ENCODE data around the gene OR51G1.
A peak's percentile ranks its signal among the peaks of the same experiment; 100 is the strongest.

The OR51G1 gene

GRCh38 chr11:4926608-4927007 is 2.5 kb upstream of the OR51G1 start:
- no peak overlapping the region for H3K4me3 ChIP-seq (ENCODE audit: low read length)
- TF ChIP-seq CTCF (conservative IDR thresholded peaks at IDR 0.05; ENCODE audit: low read length), result no peak
- no peak for DNase-seq (ENCODE audit: low read depth)

DNA sequence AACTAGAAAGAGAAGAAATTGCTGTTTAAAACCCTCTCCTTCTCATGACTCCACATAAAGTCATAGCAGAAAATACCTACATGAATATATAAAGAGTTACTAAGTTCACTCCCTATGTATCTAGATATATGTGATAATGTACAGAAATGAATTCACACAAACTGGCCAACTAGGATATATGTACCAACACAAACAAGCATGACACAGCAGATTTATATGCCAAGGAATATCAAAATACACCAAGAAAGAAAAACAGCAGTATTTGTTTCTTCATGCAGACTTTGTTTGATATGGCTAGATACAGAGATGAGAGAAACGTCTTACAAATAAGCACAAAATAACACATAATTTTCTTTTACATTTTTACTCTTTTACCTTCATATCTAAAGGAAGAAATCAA is 1.8 kb downstream of the OR51G1 start:
- H3K4me3 ChIP-seq (ENCODE audit: low read length), result no peak overlapping the region
- TF ChIP-seq CTCF (conservative IDR thresholded peaks at IDR 0.05; ENCODE audit: low read length), result no peak
- no peak for DNase-seq (ENCODE audit: low read depth)

- no peak for TF ChIP-seq CTCF (conservative IDR thresholded peaks at IDR 0.05; ENCODE audit: low read length)
- no peak overlapping the region for H3K4me3 ChIP-seq (ENCODE audit: low read length)
- no peak for DNase-seq (ENCODE audit: low read depth)
These were observed 2.3 kb downstream of the OR51G1 start for GRCh38 chr11:4921796-4922195.

DNA sequence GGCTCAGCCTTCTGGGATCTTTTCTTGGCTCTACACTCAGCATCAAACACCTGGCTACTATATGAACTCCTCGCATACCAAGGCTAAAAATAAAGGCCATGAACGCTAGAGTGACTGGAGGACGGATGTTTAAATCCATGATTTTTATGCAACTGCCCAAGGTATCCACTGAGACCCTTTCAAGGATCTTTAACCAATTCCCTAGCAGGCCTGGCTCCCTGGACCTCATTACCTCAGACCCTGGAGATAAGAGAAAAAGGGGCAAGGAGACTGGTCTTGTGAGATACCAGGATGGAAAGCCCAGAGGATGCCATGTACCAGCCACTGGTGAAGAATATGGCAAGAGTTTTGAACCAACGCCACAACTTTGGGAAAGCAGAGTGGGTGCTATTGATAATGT is 4.9 kb downstream of the OR51G1 start, which contains the start of gene OR51G2:
Gene OR51G2 (minus strand): TSS at position 101 of the 400 bp plus-strand sequence. CDS start 3,687 bp downstream, outside the sequence.
- no peak for TF ChIP-seq CTCF (conservative IDR thresholded peaks at IDR 0.05; ENCODE audit: low read length)
- DNase-seq (ENCODE audit: low read depth), result no peak

DNA sequence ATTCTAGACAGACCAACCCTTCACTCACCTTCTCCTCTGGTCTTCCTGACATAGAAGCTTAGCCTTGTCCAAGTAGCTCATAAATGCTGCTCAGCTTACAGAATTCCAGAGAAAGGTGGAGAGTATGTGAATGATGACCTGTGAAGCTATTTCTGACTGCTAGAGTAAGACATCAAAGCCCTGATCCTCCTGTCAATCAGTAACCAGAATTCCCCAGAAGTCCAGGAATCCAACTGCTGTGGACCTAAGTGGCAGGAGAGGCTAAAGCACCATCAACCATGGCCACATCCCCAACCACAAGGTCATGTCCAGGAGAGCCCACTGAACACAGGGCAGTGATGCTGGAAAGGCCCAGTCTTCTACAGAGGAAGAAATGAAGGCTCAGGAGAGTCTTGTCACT is 7.6 kb downstream of the OR51G1 start:
- no peak for DNase-seq (ENCODE audit: low read depth)
- TF ChIP-seq CTCF (conservative IDR thresholded peaks at IDR 0.05; ENCODE audit: low read length), result no peak

More for the DNA sequence above, 4.9 kb downstream of the OR51G1 start, which contains the start of gene OR51G2:
- H3K4me3 ChIP-seq (ENCODE audit: low read length), result no peak within 1 kb of the TSS

GRCh38 chr11:4903484-4903883 is 20.7 kb downstream of the OR51G1 start, which contains the start of gene OR51A7:
Gene OR51A7, plus strand, starts transcription at chr11:4903783. Its CDS starts 3,587 bp downstream, at chr11:4907370.
- TF ChIP-seq CTCF (conservative IDR thresholded peaks at IDR 0.05; ENCODE audit: low read length), result no peak
- no peak for DNase-seq (ENCODE audit: low read depth)
- H3K4me3 ChIP-seq (ENCODE audit: low read length), result no peak within 1 kb of the TSS

More for the DNA sequence above, 7.6 kb downstream of the OR51G1 start:
- H3K4me3 ChIP-seq (ENCODE audit: low read length), result no peak overlapping the region

DNA sequence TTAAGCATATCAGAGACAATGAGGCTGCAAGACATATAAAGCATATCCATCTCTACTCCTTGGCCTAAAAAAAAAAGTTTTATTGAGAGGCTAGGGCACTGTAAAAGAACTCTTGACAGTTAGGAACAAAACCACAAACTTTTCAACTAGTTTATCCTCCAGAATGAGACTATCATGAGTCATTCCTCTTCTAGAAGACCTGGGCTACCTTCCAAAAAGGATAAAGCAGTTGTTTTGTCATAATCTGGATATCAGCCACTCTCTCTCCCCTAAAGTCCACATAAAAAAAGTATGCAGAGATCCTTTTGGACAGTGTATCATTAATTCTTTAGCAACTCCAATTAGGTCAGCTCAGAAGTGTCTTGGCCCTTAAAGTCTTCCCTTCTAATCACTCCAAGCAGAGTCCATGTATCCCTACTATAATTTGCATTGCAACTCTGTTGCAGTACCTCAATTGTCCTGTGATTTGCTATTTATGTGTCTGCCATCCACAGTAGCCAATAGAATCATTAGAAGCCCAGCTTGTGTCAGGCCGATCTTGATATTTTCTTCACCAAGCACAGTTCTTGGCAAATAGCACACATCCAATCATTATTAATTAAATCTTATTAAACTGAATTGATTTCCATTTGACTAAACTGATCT is 32.0 kb downstream of the OR51G1 start:
- peak; percentile 28 for TF ChIP-seq CTCF (conservative IDR thresholded peaks at IDR 0.05; ENCODE audit: low read length)
- DNase-seq (ENCODE audit: low read depth), result peak; percentile 82
- no peak overlapping the region for H3K4me3 ChIP-seq (ENCODE audit: low read length)

All from AG10803 (cell line).